ENCODE measurements around the gene RAD50.

Gene RAD50

DNA sequence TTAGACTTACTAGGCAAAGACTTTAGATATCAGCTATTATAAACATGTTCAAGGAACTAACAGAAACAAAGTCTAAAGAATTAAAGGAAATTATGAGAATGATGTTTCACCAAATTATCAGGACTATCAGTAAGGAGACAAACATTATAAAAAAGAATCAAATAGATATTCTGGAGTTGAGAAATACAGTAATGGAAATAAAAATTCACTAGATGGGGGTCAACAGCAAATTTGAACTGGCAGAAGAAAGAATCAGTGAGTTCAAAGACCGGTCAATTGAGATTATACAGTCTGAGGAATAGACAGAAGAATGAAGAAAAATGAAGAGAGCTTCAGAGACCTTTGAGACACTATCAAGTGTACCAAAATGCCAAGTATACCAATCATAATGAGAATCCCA, 91.6 kb downstream of the RAD50 start:
- no peak overlapping the region for H2BK120ac ChIP-seq (ENCODE audit: insufficient read depth, low read length, poor library complexity)
- H3K4me1 ChIP-seq (ENCODE audit: control insufficient read depth in 1 of 2, insufficient read depth in 2 of 2, low read length in 2 of 2), result no peaks in the 10 kb centered on the region
- H2BK5ac ChIP-seq (ENCODE audit: low read depth, low read length, poor library complexity), result no peak overlapping the region
- no peak overlapping the region for H2BK12ac ChIP-seq (ENCODE audit: low read length)
- H3K4me2 ChIP-seq (ENCODE audit: low read length), result no peak overlapping the region
- H3K14ac ChIP-seq (ENCODE audit: low read length), result no peak overlapping the region
- H2AK5ac ChIP-seq (ENCODE audit: low read length), result no peak overlapping the region
- no CpG with 5 or more reads among the region's 1 CpG for WGBS (ENCODE audit: extremely low coverage, insufficient coverage, insufficient read length)
- no peak overlapping the region for H4K12ac ChIP-seq (ENCODE audit: low read depth, low read length)
- peaks cover 0 to under 1% of the 10 kb centered on the region in 2 experiments for H3K36me3 ChIP-seq (ENCODE audit: control insufficient read depth in 1 of 2, insufficient read depth in 2 of 2, low read length in 2 of 2)
- no peak overlapping the region for H3K4me3 ChIP-seq (ENCODE audit: low read depth, low read length)
- H4K91ac ChIP-seq (ENCODE audit: low read depth, low read length), result no peak overlapping the region
- no peaks in the 10 kb centered on the region for H3K79me2 ChIP-seq (ENCODE audit: control insufficient read depth, insufficient read depth, low read length, poor library complexity)
- H3K4ac ChIP-seq (ENCODE audit: low read depth, low read length), result no peak overlapping the region
- no peak overlapping the region for H3K18ac ChIP-seq (ENCODE audit: low read length)
- H3K23ac ChIP-seq (ENCODE audit: low read length), result no peak overlapping the region
- no peaks in the 10 kb centered on the region for H3K27me3 ChIP-seq (ENCODE audit: insufficient read depth, low read length)
- H4K8ac ChIP-seq (ENCODE audit: low read depth, low read length), result no peak overlapping the region
- DNase-seq, result no peak
- H3K9me3 ChIP-seq (ENCODE audit: insufficient read depth, low read depth, low read length), result no peaks in the 10 kb centered on the region
- H3K27ac ChIP-seq (ENCODE audit: low read depth, low read length), result no peak overlapping the region
- no peaks in the 10 kb centered on the region for H3K79me1 ChIP-seq (ENCODE audit: low read length)
- H2AFZ ChIP-seq (ENCODE audit: insufficient read depth, low read length, poor library complexity), result no peak overlapping the region
- H3K9ac ChIP-seq (ENCODE audit: low read length), result no peak overlapping the region

- H3K18ac ChIP-seq (ENCODE audit: low read length), result no peak overlapping the region
- H3K9ac ChIP-seq (ENCODE audit: low read length), result no peak overlapping the region
- peaks cover 16% of the 10 kb centered on the region for H3K27me3 ChIP-seq (ENCODE audit: insufficient read depth, low read length)
- no peak overlapping the region for H2BK5ac ChIP-seq (ENCODE audit: low read depth, low read length, poor library complexity)
- H3K79me2 ChIP-seq (ENCODE audit: control insufficient read depth, insufficient read depth, low read length, poor library complexity), result no peaks in the 10 kb centered on the region
- no peak overlapping the region for H3K14ac ChIP-seq (ENCODE audit: low read length)
- H4K12ac ChIP-seq (ENCODE audit: low read depth, low read length), result no peak overlapping the region
- H2BK12ac ChIP-seq (ENCODE audit: low read length), result no peak overlapping the region
- H2AK5ac ChIP-seq (ENCODE audit: low read length), result no peak overlapping the region
- H3K4me1 ChIP-seq (ENCODE audit: control insufficient read depth in 1 of 2, insufficient read depth in 2 of 2, low read length in 2 of 2), result peaks cover 6 to 12% of the 10 kb centered on the region in 2 experiments
- no peak overlapping the region for H3K23ac ChIP-seq (ENCODE audit: low read length)
- H3K79me1 ChIP-seq (ENCODE audit: low read length), result no peaks in the 10 kb centered on the region
- no peaks in the 10 kb centered on the region for H3K36me3 ChIP-seq (ENCODE audit: control insufficient read depth in 1 of 2, insufficient read depth in 2 of 2, low read length in 2 of 2)
- no peak overlapping the region for H2BK120ac ChIP-seq (ENCODE audit: insufficient read depth, low read length, poor library complexity)
- H4K8ac ChIP-seq (ENCODE audit: low read depth, low read length), result no peak overlapping the region
- H3K4me2 ChIP-seq (ENCODE audit: low read length), result no peak overlapping the region
- WGBS (ENCODE audit: extremely low coverage, insufficient coverage, insufficient read length), result no CpG with 5 or more reads among the region's 4 CpGs
- no peak overlapping the region for H2AFZ ChIP-seq (ENCODE audit: insufficient read depth, low read length, poor library complexity)
- H3K4ac ChIP-seq (ENCODE audit: low read depth, low read length), result no peak overlapping the region
- H3K4me3 ChIP-seq (ENCODE audit: low read depth, low read length), result no peak overlapping the region
- no peak overlapping the region for H4K91ac ChIP-seq (ENCODE audit: low read depth, low read length)
- no peak for DNase-seq
- no peak overlapping the region for H3K27ac ChIP-seq (ENCODE audit: low read depth, low read length)
- peaks cover 3% of the 10 kb centered on the region for H3K9me3 ChIP-seq (ENCODE audit: insufficient read depth, low read depth, low read length)
Observed at GRCh38 chr5:132651838-132652469, 95.2 kb downstream of the RAD50 start.

- Histone ChIP-seq H2BK12ac (ENCODE audit: low read length) (no peak overlapping the region), H3K23ac (ENCODE audit: low read length) (no peak overlapping the region), H3K4me1 (ENCODE audit: control insufficient read depth in 1 of 2, insufficient read depth in 2 of 2, low read length in 2 of 2) (peaks cover 6 to 12% of the 10 kb centered on the region in 2 experiments), H2BK5ac (ENCODE audit: low read depth, low read length, poor library complexity) (no peak overlapping the region), H4K12ac (ENCODE audit: low read depth, low read length) (no peak overlapping the region), H2AK5ac (ENCODE audit: low read length) (no peak overlapping the region), H2AFZ (ENCODE audit: insufficient read depth, low read length, poor library complexity) (no peak overlapping the region), H3K79me2 (ENCODE audit: control insufficient read depth, insufficient read depth, low read length, poor library complexity) (no peaks in the 10 kb centered on the region), H3K9ac (ENCODE audit: low read length) (no peak overlapping the region), H3K27ac (ENCODE audit: low read depth, low read length) (no peak overlapping the region), H3K14ac (ENCODE audit: low read length) (no peak overlapping the region), H3K4me2 (ENCODE audit: low read length) (no peak overlapping the region), H3K4me3 (ENCODE audit: low read depth, low read length) (no peak overlapping the region), H3K27me3 (ENCODE audit: insufficient read depth, low read length) (peaks cover 19% of the 10 kb centered on the region), H3K18ac (ENCODE audit: low read length) (no peak overlapping the region), H3K9me3 (ENCODE audit: insufficient read depth, low read depth, low read length) (peaks cover 3% of the 10 kb centered on the region), H3K79me1 (ENCODE audit: low read length) (no peaks in the 10 kb centered on the region), H3K36me3 (ENCODE audit: control insufficient read depth in 1 of 2, insufficient read depth in 2 of 2, low read length in 2 of 2) (no peaks in the 10 kb centered on the region), H2BK120ac (ENCODE audit: insufficient read depth, low read length, poor library complexity) (no peak overlapping the region), H4K91ac (ENCODE audit: low read depth, low read length) (no peak overlapping the region), H4K8ac (ENCODE audit: low read depth, low read length) (no peak overlapping the region), H3K4ac (ENCODE audit: low read depth, low read length) (no peak overlapping the region)
- no CpG with 5 or more reads among the region's 7 CpGs for WGBS (ENCODE audit: extremely low coverage, insufficient coverage, insufficient read length)
- no peak for DNase-seq
Observed at GRCh38 chr5:132653716-132654115, 96.9 kb downstream of the RAD50 start.

DNA sequence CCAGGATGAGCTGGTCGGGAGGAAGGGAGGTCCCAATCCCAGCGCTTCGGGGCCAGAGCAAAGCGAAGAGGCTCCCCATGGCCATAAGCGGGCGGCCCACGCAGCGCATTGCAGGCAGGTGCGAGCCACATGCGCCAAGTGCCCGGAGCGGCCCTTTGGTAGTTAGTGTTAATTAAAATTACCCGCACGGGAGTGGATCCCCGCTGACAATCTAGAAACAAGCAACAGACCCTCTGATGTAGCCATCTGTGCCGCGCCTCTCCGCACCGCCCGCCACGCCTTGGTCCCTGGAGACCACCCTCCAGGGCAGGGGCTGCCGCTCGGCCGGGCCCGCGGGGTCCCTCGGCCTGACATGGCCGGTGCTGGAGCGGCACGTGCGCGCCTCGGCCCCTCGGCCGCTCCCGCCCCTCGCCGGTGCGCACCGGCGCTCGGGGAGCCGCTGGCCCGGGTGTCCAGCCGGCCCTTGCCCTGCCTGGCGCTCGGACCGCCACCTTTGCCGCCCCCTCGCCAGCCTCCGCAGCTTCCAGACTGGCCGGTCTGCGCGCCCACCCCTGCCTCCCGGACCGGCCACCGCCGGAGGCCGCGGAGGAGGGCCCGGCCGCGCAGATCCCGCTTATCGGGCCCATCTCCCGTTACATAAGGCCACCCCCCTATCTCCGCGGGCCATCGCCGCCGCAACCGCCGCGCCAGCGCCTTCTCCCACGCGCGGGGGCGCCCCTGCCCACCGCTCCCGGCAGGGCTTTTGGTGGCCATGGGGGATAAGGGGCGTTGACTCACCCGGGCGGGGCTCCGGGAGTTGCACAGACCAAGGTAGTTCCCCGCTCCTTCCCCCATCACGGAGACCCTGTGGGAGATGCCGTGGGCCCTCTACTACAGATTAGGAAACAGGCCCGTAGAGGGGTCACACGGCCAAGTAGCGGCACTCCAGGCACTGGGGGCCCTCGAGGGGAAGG, 99.3 kb downstream of the RAD50 start:
- Histone ChIP-seq H2BK120ac (ENCODE audit: insufficient read depth, low read length, poor library complexity) (no peak overlapping the region), H3K18ac (ENCODE audit: low read length) (no peak overlapping the region), H3K79me2 (ENCODE audit: control insufficient read depth, insufficient read depth, low read length, poor library complexity) (no peaks in the 10 kb centered on the region), H4K12ac (ENCODE audit: low read depth, low read length) (no peak overlapping the region), H3K27ac (ENCODE audit: low read depth, low read length) (no peak overlapping the region), H2AFZ (ENCODE audit: insufficient read depth, low read length, poor library complexity) (peak overlapping the region; percentile 1), H3K23ac (ENCODE audit: low read length) (no peak overlapping the region), H4K91ac (ENCODE audit: low read depth, low read length) (no peak overlapping the region), H2BK12ac (ENCODE audit: low read length) (no peak overlapping the region), H4K8ac (ENCODE audit: low read depth, low read length) (no peak overlapping the region), H3K79me1 (ENCODE audit: low read length) (no peaks in the 10 kb centered on the region), H2BK5ac (ENCODE audit: low read depth, low read length, poor library complexity) (no peak overlapping the region), H3K4me3 (ENCODE audit: low read depth, low read length) (peak overlapping the region; percentile 51), H2AK5ac (ENCODE audit: low read length) (no peak overlapping the region), H3K4me1 (ENCODE audit: control insufficient read depth in 1 of 2, insufficient read depth in 2 of 2, low read length in 2 of 2) (peaks cover 6 to 12% of the 10 kb centered on the region in 2 experiments), H3K9ac (ENCODE audit: low read length) (no peak overlapping the region), H3K4ac (ENCODE audit: low read depth, low read length) (no peak overlapping the region), H3K36me3 (ENCODE audit: control insufficient read depth in 1 of 2, insufficient read depth in 2 of 2, low read length in 2 of 2) (no peaks in the 10 kb centered on the region), H3K27me3 (ENCODE audit: insufficient read depth, low read length) (peaks cover 19% of the 10 kb centered on the region), H3K9me3 (ENCODE audit: insufficient read depth, low read depth, low read length) (peaks cover 5% of the 10 kb centered on the region), H3K14ac (ENCODE audit: low read length) (no peak overlapping the region), H3K4me2 (ENCODE audit: low read length) (peak overlapping the region; percentile 89)
- DNase-seq, result peak in 1 of 2 donors; percentile 28
- no CpG with 5 or more reads among the region's 92 CpGs for WGBS (ENCODE audit: extremely low coverage, insufficient coverage, insufficient read length)
